Glomerular visceral epithelial cell (primary cell): Measurements from ENCODE around the gene EXOC6B.

Source experiments
- DNase-seq: peaks from one replicate; pipeline ENCODE4 v3.0.0-alpha.2; 2016; ENCODE audit errors: extremely low spot score

Gene EXOC6B

GRCh38 chr2:72211777-72212485, 613.9 kb downstream of the EXOC6B start:
- DNase-seq, result peak; percentile 75

GRCh38 chr2:72211350-72211749, 614.5 kb downstream of the EXOC6B start:
- DNase-seq, result peak; percentile 44

- peak; percentile 84 for DNase-seq
Observed at GRCh38 chr2:72210470-72210869, 615.4 kb downstream of the EXOC6B start.

GRCh38 chr2:72208225-72208624, 617.6 kb downstream of the EXOC6B start:
- DNase-seq, result no peak

- DNase-seq, result no peak
Observed at GRCh38 chr2:72207334-72207733, 618.5 kb downstream of the EXOC6B start.

- no peak for DNase-seq
Observed at GRCh38 chr2:72205504-72205881, 620.3 kb downstream of the EXOC6B start.

- no peak for DNase-seq
Observed at GRCh38 chr2:72204786-72205503, 620.9 kb downstream of the EXOC6B start.

GRCh38 chr2:72204156-72204785, 621.6 kb downstream of the EXOC6B start:
- no peak for DNase-seq

- peak; percentile 9 for DNase-seq
Observed at GRCh38 chr2:72198532-72199241, 627.1 kb downstream of the EXOC6B start.

GRCh38 chr2:72193723-72194122, 632.1 kb downstream of the EXOC6B start:
- no peak for DNase-seq

- no peak for DNase-seq
Observed at GRCh38 chr2:72191441-72191840, 634.4 kb downstream of the EXOC6B start.

GRCh38 chr2:72185206-72185605, 640.6 kb downstream of the EXOC6B start:
- DNase-seq, result no peak

GRCh38 chr2:72183466-72183865, 642.4 kb downstream of the EXOC6B start:
- no peak for DNase-seq

- DNase-seq, result peak; percentile 3
Observed at GRCh38 chr2:72183016-72183415, 642.8 kb downstream of the EXOC6B start.

- no peak for DNase-seq
Observed at GRCh38 chr2:72182547-72182946, 643.3 kb downstream of the EXOC6B start.

GRCh38 chr2:72181616-72182015, 644.2 kb downstream of the EXOC6B start:
- DNase-seq, result no peak

GRCh38 chr2:72180351-72180750, 645.5 kb downstream of the EXOC6B start:
- DNase-seq, result no peak

- no peak for DNase-seq
Observed at GRCh38 chr2:72178551-72178950, 647.3 kb downstream of the EXOC6B start.

- no peak for DNase-seq
Observed at GRCh38 chr2:72176281-72176680, 649.6 kb downstream of the EXOC6B start.

- DNase-seq, result no peak
Observed at GRCh38 chr2:72175636-72176035, 650.2 kb downstream of the EXOC6B start.

GRCh38 chr2:72173640-72174321, 652.1 kb downstream of the EXOC6B start:
- no peak for DNase-seq

- no peak for DNase-seq
Observed at GRCh38 chr2:72172478-72172877, 653.4 kb downstream of the EXOC6B start.
